Gastroesophageal sphincter (tissue), 3 donors: Measurements from ENCODE around the gene NRXN3.

Source experiments
- CTCF ChIP-seq, 4 experiments: fragments of 200-600 bp in 2 of 4; fragments of 450-650 bp in 2 of 4; sonication (generic) in 1 of 4; IDR thresholded peaks; one replicate each; pipeline ENCODE4 v1.5.1; 2017 to 2019; ENCODE audit warnings: antibody characterized with exemption in 4 of 4, mild to moderate bottlenecking in 2 of 4, moderate library complexity in 2 of 4
- EP300 ChIP-seq: sonication (generic); formaldehyde crosslinking; IDR thresholded peaks from one replicate; pipeline ENCODE4 v1.6.1; 2017; ENCODE audit warnings: antibody characterized with exemption, mild to moderate bottlenecking
- POLR2A ChIP-seq, 2 donors: fragments of 450-650 bp; IDR thresholded peaks; one replicate each; pipeline ENCODE4 v1.6.1; 2017; ENCODE audit warnings: antibody characterized with exemption in 2 of 2, mild to moderate bottlenecking in 2 of 2, moderate library complexity in 1 of 2
- POLR2AphosphoS5 ChIP-seq: sonication (generic); formaldehyde crosslinking; IDR thresholded peaks from one replicate; pipeline ENCODE4 v1.6.1; 2017; ENCODE audit warnings: antibody characterized with exemption

DNA sequence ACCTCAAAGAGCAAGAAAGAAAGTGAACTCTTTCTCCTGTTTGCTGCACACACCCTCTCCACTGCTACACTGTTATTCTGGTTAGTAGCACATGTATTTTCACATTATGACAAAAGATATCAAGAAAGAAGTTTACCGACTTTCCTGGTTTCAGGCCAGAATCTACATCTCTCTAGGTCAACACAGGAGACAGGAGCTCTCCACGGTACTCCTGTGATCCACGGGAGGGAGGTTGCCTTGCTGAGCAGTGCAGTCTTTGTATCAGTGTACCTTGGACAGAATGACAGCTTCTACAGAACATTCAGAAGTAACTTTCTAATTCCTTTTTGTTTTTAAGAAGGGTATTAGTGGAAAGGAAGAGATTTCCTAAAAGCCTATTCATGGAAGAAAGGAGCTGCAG, 805.6 kb downstream of the NRXN3 start:
- no peak for TF ChIP-seq POLR2A (IDR thresholded peaks at IDR 0.05)
- TF ChIP-seq CTCF (IDR thresholded peaks at IDR 0.05), result no peak
- no peak for TF ChIP-seq EP300
- TF ChIP-seq POLR2AphosphoS5, result no peak
